NCI-H1694 treated with DMSO at 0.1 percent for 48 hours (cell line): ENCODE data around the gene PDSS1.
"Not testable (repeated sequence)": the region's sequence is repeated elsewhere in the genome, so short reads cannot be mapped to it uniquely, and the experiment has no call there.

Experiments used
- DNase-seq: peaks from one replicate; lab custom pipeline; 2025; lab: John Stamatoyannopoulos, UW

PDSS1 gene

GRCh38 chr10:26739071-26739631 is 41.6 kb downstream of the PDSS1 start:
- no peak for DNase-seq

GRCh38 chr10:26741368-26741767 is 43.9 kb downstream of the PDSS1 start:
- no peak for DNase-seq

- DNase-seq: no peak
Measured at GRCh38 chr10:26743091-26743490, 45.6 kb downstream of the PDSS1 start.

GRCh38 chr10:26743841-26744240 is 46.3 kb downstream of the PDSS1 start:
- no peak for DNase-seq

- no peak for DNase-seq
Measured at GRCh38 chr10:26746061-26746460, 48.6 kb downstream of the PDSS1 start.

- DNase-seq: no peak
Measured at GRCh38 chr10:26755443-26755903, 58.0 kb downstream of the PDSS1 start.

GRCh38 chr10:26759008-26759407 is 61.5 kb downstream of the PDSS1 start:
- no peak for DNase-seq

- DNase-seq: no peak
Measured at GRCh38 chr10:26765549-26765948, 68.0 kb downstream of the PDSS1 start.

GRCh38 chr10:26770069-26770468 is 72.6 kb downstream of the PDSS1 start:
- no peak for DNase-seq

GRCh38 chr10:26773633-26774032 is 76.1 kb downstream of the PDSS1 start:
- no peak for DNase-seq

- DNase-seq: no peak
Measured at GRCh38 chr10:26776258-26776657, 78.8 kb downstream of the PDSS1 start.

GRCh38 chr10:26777686-26778085 is 80.2 kb downstream of the PDSS1 start:
- DNase-seq: no peak

- no peak for DNase-seq
Measured at GRCh38 chr10:26779176-26779860, 81.8 kb downstream of the PDSS1 start.

GRCh38 chr10:26780106-26780792 is 82.7 kb downstream of the PDSS1 start:
- no peak for DNase-seq

GRCh38 chr10:26780793-26781601 is 83.5 kb downstream of the PDSS1 start:
- DNase-seq: no peak

GRCh38 chr10:26781797-26782196 is 84.3 kb downstream of the PDSS1 start:
- DNase-seq: no peak

- no peak for DNase-seq
Measured at GRCh38 chr10:26787362-26787761, 89.9 kb downstream of the PDSS1 start.

GRCh38 chr10:26789779-26790178 is 92.3 kb downstream of the PDSS1 start:
- not testable (repeated sequence) for DNase-seq

- no peak for DNase-seq
Measured at GRCh38 chr10:26790221-26790995, 92.9 kb downstream of the PDSS1 start.

- DNase-seq: no peak
Measured at GRCh38 chr10:26792758-26793495, 95.4 kb downstream of the PDSS1 start.
